Eye (tissue), 1 donor: ENCODE results near the gene MAD1L1.

Experiments used
- DNase-seq: peaks from one replicate; pipeline ENCODE4 v3.0.0-alpha.2; 2015

The MAD1L1 gene

DNA sequence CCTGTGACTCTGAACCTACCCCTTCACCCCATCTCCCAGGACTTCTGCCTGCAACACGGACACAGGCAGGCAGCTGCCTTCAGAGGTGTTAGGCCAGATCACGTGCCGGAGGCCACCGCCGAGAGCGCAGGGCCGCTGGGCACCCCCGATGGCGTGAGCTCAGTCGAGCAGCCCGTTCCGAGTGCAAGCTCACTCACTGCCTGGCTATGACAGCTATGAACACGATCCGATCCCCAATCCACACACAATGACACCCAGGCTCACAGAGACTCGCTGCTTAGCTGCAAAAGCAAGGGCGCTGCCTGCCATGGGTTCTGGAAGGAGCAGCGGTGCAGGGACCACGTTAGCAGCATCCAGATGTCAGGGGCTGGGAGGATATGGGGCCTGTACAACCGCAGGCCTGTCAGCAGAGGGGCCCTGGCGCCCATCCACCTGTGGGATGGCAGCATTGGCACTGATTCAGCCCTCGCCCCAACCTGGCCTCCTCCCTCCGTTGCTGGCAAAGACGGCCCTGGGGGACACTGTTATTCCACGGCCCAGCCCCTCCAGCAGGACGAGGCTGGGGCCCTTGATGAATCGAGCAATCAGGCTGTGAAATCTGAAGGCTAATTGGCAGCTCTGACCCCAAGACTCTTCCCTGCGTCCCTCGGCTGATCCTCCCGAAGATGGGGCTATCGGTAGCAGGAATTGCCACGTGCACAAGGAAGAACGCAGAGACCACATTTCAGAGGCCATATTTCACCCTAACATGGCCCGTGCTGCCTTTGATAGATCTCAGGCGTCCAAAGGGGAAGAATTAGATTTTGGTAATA is 332.6 kb downstream of the MAD1L1 start:
- peak; percentile 57 for DNase-seq

DNA sequence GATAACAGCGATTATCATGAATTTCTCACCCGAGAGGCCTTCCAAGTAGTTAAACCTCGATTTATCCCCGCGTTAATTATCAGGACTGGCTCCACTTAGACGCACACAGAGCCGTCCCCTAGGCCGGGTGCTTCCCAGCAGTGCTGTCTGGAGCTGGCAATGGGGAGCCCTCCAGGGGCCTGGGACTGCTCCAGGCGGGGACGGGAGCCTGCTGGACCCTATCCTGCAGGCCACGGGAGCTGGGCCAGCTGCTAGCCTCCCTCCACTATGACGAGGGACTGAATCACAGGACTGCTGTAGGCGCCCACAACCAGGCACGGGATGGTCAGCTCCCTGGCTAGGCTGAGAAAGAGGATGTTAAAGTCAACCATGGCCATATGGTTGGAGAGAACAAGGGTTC is 333.5 kb downstream of the MAD1L1 start:
- DNase-seq = no peak

DNA sequence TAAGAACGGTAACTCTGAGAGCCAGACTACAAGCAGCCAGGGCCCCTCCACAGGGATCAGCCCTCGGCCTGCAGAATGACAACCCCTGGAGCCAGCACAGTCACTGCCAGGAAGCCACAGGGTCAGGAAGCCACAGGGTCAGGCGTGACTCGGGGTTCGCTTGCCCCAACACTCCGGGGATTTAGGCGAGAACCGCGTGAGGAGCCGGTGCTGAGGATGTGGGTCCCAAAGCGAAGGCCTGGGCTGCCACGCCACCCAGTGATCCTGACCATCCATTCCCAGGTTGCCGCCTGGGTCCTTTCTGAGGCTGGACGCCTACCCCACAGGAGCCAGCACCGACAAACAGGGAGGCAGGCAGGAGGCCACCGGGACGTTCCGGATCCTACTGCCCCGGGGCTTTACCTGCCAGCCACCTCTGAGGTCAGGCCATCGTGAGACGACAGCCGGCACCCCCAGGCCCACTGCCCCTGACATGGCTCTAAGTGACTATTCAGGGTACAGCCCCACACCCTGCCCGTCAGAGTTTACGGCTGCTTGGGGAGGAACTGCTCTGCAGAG is 334.0 kb downstream of the MAD1L1 start:
- DNase-seq = no peak

DNA sequence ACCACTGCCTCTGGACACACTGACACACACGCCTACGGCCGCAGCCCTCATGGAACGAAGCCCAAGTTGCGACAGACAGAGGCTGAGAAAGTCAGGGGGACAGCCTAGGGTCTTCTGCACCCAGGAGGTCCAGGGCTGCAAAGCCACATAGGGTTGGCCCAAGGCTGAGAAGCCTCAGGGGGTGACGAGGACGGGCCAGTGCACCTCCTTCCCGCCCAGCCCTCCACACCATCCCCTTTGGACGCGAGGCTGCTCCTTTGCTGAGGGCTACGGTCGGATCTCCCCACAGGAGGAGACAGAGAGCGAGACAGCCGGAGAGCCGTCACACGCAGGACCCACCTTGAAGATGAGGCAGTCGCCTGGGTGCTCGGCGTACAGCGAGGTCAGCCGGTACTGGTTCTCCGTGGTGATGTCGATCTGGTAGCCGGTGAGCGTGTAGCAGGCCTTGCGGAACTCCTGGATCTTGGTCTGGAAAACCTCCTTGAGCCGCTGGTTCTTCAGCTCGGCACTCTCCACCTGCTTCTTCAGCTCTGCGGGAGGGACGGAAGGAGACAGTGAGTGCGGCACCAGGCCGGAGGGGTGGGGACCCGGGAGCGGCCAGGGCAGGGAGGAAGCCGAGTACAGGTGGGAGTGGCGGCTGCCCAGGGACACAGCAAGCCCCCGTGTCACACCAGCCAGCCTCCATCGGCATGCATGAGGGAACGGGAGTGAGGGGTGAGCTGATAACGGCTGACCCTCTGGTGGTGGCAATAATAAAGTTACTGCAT is 334.7 kb downstream of the MAD1L1 start:
- DNase-seq = no peak

DNA sequence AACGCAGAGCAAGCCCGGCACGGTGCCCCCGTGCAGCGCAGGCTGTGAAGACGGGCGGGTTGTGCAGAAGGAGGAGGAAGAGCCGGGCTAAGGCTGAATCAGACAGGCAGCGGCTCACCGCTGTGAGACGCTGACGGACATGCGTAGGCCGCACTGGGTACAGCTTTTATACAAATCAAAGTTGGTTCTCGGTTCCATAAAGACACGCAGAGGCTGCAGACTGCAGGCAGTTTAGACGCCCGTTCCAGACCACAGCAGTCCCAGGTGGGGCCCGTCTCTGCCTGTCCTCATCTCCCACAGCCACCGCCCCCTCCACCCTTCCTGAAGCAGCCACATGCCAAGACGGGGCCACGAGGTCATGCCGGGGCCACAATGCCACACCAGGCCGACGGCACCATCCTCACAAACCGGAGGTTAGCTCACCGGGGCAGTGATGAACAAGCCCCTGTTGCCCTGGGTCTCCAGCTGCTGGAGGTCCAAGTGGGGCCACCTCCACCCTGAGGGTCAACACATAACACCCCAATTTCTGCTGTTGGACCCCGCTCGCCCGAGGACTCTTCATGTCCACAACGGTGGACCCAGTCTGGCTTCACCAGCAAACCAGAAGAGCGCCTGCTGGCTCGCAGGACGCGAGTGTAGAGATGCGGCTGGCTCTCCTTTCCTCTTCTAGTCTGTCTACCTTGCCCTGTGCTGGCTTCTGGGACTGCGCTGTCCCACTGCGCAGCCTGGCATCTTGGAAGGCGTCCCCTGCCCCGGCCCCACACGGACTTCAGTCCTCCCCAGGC is 335.5 kb downstream of the MAD1L1 start:
- no peak for DNase-seq

DNA sequence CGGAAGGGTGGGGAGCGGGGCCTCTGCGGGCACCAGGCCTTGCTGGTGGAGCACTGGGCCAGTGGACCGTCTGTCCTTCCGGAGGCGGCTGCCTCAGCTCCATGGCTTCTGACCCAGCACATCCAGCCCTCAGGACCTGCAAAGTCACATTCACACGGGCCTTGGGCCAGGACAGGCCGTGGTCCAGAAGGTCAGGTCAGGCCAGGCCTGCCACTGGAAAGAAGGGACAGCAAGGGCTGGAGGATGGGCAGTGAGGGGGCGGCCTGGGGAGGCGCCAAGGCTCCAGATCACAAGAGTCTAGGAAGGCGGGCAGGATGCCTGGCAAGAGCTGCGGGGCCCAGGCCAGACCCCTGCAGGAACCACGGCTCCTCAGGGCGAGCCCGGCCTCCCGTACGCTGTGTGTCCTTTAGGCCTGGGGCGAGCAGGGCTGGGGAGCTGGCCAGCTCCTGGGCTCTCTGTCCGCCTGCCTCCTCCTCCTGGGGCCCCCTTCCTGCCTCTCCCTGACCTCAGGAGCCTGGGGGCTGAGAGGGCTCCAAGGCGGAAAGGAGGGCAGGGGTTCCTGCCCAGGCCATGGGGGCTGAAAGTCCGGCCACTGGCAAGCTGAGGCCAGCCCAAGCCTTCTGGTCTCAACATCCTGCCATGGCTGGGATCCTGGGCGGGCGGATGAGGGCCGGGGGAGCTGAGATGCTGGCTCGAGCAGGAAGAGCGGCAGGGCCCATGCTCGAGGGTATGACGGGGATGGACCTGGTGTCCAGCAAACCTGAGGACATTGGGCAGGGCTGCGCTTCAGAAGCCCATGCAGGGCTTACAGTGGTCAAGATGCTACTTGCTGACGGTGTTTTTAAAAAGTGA is 336.9 kb downstream of the MAD1L1 start:
- no peak for DNase-seq

DNA sequence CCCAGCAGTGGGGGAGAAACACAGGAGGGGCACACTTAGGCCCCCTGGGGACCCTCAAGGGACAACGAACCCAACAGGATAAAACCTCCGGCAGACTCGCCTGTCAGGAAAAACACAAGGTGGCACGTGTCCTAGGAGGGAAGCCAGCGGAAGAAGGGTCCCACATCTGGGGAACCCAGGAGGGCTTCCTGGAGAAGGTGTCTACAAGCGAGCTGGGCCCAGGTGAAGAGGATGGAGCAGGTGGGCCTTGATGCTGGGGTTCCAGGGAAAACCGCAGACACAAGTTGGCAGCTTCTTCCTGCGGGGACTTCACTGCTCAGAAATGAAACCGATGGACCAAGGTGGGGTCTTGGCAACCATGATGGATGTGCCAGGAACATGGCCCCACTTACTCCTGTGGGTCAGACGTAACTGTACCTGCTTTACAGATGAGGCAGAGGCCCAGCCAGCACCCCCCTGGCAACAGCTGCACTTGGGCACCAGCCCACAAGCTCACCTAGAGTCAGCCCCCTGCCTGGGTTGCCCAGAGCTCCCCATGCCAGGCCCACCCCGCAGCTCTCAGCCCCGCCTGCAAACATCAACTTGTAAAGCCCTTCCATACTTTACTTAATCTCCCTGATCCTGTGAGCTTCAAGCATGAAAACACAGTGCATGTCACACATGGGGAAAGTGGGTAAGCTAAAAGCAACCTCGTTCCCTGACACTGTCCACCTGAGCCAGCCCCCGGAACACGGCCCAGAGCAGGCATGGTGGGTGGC is 337.7 kb downstream of the MAD1L1 start:
- DNase-seq = no peak

DNA sequence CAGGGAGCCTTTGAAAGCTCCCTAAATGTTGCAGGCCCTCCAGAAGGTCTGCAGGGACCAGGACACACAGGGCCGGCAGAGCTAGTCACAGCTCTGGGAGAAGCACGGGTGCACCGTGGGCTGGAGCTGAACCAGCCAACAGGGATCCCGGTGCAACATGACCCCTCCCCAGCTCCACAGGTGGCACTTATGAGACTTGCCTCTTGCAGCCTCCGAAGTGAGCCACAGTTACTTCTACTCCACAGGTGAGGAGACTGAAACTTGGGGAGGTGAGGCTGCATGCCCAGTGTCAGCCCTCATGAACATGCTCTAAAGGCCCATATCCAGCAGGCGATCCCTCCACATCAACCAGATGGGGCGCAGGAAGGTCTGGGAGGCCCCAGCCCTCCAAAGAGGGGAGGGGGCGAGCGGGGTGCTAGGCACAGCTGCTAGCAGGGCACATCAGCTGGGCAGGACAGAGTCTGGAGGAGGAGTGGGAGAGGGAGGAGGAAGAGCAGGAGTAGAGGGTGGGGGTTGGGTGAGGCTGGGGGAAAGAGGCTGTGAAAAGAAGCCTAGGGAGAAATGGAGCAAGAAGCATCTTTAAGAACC is 338.3 kb downstream of the MAD1L1 start:
- DNase-seq = no peak

DNA sequence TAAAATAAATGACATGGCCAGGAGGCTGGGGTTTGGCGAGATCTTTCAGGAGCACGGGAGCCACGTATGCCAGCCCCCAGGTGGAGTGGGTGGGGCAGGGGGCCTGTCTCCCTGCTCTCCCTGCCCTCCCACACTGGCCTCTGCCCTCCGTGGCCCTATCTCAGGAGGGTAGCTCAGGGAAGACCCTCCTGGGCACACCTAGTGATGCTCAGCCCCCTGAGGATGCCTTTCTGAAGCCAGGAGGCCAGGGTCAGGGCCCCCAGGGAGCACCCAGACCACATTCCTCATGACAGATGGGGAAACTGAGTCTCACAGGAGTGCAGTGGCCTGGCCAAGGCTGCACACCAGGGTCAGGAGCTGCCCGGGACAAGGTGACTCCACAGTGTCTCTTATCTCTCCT is 339.3 kb downstream of the MAD1L1 start:
- no peak for DNase-seq

DNA sequence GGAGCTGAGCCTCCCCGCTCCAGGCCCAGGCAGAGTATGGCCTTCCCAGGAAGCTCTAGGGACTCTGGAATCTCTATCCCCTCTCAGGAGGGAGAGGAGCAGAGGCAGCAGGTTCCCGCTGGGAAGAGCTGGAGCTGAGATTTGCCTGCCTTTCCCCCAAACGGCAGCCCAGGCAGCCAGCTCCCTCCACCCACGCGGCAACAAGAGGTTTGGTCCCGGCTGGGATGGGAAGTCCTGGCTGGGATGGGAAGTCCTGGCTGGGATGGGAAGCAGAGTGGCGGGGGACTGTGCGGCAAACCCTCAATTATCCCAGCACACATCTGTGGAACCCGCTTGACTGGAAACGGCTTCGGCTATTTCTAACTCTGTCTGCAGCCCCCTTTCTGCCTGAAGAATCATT is 339.7 kb downstream of the MAD1L1 start:
- DNase-seq = no peak

DNA sequence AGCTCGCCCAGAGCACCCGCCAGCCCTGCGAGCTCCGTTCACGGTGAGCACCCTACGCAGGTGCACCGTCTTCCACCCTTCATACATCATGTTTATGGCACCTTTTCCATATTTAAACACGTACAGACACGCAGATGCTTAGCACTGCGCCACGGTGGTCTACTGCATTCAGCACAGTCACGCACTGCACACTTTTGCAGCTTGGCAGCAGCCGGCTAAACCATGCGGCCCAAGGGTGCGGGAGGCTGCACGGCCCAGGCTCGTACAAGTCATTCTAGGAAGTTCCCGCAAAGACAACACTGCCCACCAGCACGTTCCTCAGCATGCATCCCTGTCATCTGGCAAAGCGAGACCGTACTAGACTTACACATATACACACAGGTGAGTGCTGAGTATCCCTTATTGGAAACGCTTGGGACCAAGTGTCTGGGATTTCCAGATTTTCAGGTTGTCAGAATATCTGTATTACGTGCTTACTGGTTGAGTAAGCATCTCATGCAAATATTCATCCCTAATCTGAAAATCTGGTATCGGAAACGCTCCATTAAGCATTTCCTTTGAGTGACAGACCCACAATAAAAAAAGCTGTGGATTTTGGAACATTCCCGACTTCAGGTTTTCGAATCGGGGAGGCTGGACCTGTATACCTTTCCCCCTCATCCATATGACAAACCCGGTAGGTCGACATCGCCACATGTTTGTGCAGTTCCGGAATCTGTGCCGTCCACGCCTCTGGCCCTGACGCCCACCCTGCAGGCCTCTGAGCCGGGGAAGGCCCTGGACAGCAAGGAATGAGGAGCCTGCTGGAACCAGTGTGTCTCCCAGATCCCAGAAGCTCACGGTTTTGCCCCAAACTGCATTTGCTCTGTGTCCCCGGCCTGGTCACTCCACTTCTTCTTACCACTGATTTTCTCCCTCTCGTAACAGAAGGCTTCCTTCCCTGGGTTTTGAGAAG is 340.5 kb downstream of the MAD1L1 start:
- no peak for DNase-seq

DNA sequence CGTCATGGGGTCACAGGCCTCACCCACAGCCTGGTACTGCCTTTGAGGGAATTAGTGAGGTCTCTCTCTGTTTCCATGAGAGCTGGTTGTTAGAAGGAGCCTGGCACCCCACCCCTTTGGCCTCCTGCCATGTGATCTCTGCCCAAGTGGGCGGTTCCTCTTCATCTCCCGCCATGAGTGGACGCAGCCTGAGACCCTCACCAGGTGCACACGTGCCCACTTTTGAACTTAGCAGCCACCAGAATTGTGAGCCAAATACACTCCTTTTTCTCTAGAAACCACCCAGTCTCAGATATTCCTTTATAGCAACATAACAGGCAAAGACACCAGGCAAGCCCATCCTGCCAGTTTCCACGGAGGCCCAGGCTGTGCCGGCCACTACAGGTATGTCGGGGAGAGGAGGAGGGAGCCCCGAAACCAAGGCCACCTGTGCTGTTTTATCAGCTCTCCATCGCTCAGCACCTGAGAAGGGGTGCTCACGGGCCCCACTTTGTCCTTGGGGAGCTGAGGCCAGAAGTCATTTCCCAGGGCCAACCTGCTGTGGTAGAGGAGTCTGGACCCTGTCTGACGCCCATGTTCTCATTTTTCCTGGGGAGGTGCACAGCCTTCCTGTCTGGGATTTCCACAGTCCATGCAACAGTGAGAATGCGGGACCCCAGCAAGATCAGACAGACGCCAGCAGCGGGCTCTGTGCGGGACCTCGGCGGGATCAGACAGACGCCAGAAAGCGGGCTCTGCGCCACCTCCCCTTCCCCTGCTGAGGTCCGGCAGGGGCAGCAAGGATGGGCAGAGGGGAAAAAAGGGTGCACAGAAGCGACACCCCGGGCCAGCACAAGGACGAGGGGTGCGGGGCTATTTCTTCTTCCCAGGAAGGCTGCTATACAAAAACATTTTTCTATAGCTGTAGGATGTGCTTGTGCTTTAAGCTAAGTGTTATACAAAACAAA is 342.2 kb downstream of the MAD1L1 start:
- DNase-seq = no peak

DNA sequence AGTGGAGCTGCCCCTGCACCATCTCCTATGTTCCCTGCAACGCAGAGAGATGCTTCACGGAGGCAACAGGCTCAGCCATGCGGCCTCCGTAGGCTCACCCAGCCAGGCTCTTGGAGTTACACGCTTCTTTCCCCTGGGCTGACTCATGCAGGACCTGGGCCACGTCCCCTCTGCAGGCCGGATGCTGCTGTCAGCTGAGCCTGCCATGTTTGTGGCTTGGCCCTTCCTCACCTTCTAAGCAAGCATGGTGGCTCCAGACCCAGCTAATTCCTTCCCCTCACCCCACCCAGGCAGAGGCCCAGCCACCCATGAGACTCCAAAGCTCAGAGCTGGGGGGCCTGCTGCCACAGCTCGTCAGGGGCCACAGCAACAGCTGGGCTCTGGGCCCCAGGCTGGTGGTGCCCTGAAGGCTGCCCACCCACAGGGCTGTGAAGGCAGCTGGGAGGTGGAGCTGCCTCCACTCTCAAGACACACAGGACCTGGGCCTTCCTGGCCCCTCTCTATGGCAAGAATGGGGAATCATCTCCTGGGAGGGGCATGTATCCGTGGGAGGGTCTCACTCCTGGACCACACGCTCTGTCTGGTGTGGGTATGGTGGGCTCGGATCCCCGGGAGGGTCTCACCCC is 343.1 kb downstream of the MAD1L1 start:
- no peak for DNase-seq

DNA sequence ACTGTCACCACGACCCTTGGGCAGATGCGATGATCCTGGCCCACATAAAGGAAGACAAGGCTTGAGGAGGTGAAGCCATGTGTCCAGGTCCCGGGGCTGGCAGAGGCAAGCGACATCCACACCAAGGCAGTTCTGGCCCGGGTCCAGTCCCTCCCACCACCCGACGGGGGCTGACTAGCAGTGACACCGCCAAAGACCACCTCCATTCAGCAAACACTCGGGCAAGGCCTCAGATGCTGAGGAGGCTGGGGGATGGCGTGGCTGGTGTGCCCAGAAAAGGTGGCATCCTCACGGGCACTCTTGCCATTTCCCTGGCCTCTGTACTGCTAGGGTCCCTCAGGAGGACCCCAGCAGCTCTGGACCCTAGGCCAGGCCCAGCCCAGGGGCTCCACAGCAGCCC is 343.7 kb downstream of the MAD1L1 start:
- no peak for DNase-seq

DNA sequence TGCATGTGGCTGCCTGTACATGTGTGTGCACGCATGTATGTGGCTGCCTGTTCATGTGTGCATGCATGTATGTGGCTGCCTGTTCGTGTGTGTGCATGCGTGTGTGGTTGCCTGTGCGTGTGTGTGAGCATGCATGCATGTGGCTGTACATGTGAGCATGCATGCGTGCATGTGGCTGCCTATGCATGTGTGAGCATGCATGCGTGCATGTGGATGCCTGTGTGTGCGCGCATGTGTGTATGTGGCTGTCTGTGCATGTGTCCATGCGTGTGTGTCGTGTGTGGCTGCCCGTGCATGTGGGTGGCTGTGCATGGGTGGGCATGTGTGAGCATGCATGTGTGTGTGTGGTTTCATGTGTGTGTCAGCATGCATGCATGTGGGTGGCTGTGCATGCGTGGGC is 344.3 kb downstream of the MAD1L1 start:
- no peak for DNase-seq

DNA sequence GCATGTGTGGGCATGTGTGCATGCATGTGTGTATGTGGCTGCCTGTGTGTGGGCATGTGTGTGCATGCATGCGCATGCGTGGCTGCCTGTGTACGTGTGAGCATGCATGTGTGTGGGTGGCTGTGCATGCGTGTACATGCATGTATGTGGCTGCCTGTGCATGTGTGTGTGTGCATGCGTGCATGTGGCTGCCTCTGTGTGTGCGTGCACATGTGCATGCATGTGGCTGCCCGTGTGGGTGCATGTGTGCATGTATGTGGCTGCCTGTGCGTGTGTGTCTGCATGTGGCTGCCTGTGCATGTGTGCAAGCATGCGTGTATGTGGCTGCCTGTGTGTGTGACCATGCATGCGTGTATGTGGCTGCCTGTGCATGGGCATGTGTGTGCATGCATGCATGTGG is 345.5 kb downstream of the MAD1L1 start:
- DNase-seq = no peak

DNA sequence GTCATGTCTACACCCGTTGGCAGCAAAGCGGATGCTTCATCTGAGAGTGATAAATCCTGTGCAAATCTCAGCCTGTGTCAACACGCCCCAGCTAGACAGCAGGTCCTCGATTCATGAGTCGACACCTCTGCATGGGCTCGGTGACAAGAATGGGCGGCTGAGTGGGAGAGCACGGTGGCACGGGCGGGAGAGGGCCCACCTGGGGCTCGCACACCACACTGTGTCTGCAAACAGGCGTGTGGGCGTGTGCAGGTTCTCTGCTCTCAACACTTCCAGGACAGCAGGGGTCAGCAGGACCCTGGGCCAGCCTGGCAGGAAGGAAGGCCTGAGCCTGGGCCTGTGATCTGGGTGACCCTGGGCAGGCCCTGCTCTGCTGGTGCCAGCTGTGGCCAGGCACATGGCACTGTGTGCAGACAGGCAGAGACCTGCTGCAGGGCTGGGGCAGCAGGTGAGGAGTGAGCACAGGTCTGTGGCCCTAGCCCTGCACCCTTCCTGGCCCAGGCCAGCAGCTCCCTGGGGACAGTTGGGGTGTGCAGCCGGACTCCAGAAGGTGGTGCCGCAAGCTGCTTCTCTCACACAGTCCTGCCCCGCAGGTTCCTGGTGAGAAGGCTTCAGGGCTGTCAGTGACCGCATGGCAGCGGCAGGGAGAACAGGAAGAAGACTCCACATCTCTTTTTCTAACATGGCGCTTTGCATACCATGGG is 346.2 kb downstream of the MAD1L1 start:
- no peak for DNase-seq
